ENCODE data around the gene SLFN12L.
"Not testable (repeated sequence)": the region's sequence is repeated elsewhere in the genome, so short reads cannot be mapped to it uniquely, and the experiment has no call there.

The SLFN12L gene

DNA sequence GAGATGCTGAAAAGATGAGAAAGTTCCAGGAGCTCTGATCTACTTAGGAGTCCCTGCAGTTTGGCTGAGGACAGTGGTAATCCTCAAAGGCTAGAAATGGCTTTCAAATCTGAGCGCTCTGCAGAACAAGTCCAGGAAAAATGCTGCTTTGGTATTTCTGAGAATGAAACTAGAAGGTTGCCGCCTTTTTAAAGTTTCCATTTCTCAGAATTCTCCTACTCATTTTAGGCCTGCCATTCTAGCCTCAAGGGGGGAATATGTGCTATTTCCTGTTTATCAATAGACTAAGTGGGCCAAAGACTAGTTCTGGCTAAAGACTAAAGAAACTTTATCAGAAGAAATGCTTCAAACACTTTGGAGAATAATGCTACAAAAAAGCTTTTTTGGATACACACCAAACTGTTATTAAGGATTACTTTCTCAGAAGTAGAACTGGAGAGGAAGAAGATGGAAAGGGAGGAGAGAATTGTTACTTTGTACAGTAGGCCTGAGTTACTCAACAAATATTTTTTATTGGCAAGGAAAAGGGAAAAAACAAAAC, at the start of gene SLFN12L:
TSS of gene SLFN12L (minus strand) at position 78 of the 541 bp plus-strand sequence. CDS start 15,314 bp downstream, outside the sequence.
- peak; percentile 41 to 86 for DNase-seq

- DNase-seq, result no peak
These were observed 49.1 kb upstream of the SLFN12L start for GRCh38 chr17:35586569-35587073.

DNA sequence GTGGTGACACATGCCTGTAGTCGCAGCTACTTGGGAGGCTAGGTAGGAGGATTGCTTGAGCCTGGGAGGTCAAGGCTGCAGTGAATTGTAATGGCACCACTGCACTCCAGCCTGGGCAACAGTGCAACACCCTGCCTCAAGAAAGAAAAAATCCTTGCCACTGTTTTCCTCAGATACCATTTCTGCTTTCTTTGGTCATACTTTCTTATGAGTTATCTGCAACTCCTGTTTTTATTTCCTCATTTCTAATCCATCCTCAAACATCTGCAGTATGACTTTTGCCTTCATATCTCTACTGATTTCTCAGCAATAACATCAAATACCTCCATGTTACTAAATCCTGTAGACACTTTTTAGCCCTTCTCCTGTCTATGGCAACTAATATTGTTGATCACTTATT, 46.6 kb upstream of the SLFN12L start:
- DNase-seq, result no peak

- no peak for DNase-seq
These were observed 41.5 kb upstream of the SLFN12L start for GRCh38 chr17:35578929-35579432.

GRCh38 chr17:35578197-35578928, 40.9 kb upstream of the SLFN12L start, which contains the start of gene PEX12:
PEX12 (minus strand) TSS chr17:35578571; CDS start chr17:35578021, 550 bp downstream.
- DNase-seq, result peak; percentile 92

GRCh38 chr17:35577830-35578196, 40.3 kb upstream of the SLFN12L start:
- no peak for DNase-seq

GRCh38 chr17:35575759-35576158, 38.3 kb upstream of the SLFN12L start:
- DNase-seq, result no peak

DNA sequence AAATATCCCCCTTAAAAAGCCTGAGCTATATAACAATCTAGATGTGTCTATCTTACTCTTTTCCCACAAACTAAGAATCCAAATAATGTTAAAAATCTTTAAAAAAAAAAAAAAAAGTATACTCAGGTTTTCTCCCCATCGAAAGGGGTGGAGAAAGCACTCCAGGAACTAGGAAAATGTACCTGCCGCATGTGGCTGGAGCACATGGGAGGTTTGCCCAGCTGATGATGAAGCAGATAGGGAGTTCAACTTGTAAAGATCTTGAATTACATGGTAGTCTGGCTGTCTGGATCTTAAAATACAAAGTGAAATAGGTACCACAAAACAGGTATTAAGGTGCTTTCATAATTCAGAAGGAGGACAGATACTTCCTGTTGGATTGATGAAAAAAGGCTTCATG, 31.9 kb upstream of the SLFN12L start:
- no peak for DNase-seq

DNA sequence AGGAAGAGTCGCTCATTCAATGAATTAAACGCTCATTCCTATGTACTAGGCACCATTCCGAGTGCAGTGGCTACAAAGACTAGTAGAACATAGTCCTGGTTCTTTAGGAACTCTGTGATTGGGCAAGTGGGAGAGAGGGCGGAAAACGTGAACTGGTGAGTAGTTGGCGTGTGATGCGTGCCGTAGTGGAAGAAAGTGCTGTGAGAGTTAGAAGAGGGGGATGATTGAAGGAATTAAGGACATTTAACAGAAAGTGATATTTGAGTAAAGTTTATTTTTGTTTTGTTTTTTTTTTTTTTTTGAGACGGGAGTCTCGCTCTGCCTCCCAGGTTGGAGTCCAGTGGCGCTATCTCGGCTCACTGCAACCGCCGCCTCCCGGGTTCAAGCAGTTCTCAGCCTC, 31.1 kb upstream of the SLFN12L start:
- peak in 1 of 2 donors; percentile 42 for DNase-seq

- DNase-seq, result no peak
These were observed 29.5 kb upstream of the SLFN12L start for GRCh38 chr17:35566968-35567367.

- not testable (repeated sequence) for DNase-seq
These were observed 25.7 kb upstream of the SLFN12L start for GRCh38 chr17:35563181-35563580.

- no peak for DNase-seq
These were observed 23.2 kb upstream of the SLFN12L start, which contains the start of gene SLFN14 for GRCh38 chr17:35560703-35561102. SLFN14 (minus strand) TSS chr17:35560819; CDS start chr17:35558062, 2,757 bp downstream.

- no peak for DNase-seq
These were observed 22.2 kb upstream of the SLFN12L start for GRCh38 chr17:35559495-35560210.

GRCh38 chr17:35557353-35557752, 19.9 kb upstream of the SLFN12L start:
- no peak for DNase-seq

DNA sequence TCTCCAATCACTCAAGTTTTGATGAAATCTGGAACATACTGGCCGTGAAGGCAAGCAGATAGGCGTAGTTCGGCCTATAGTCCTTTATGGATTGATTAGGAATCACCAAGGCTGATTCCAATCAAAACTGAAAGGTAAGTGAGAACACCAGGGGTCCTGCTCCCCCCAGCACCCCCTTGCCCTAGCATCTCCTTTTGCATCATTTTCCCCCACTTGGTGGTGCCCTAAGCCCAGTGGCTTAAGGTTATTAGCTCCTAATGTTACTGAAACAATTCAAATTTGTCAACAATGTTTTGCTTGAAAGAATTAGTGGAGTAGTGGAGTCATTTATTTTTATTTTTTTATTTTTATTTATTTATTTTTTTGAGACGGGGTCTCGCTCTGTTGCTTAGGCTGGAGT, 18.2 kb upstream of the SLFN12L start:
- no peak for DNase-seq

DNA sequence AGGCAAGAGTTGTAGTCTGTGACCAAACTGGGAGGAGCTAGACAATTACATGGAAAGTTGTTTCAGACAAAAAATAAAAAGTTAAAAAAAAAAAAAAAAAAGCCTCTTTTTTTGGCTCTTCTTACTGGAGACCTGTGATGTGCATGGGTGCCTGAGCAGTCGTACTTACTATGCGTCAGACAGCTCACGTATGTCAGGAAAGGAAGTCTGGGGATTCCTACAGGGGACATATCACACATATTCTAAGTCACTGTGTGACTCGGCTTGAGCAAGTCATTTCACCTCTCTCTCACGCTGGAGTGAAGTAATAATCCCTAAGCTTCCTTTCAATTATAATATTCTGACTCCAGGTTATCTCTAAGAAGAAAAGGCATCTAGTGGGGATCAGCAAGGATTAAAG, 17.2 kb upstream of the SLFN12L start:
- DNase-seq, result no peak

DNA sequence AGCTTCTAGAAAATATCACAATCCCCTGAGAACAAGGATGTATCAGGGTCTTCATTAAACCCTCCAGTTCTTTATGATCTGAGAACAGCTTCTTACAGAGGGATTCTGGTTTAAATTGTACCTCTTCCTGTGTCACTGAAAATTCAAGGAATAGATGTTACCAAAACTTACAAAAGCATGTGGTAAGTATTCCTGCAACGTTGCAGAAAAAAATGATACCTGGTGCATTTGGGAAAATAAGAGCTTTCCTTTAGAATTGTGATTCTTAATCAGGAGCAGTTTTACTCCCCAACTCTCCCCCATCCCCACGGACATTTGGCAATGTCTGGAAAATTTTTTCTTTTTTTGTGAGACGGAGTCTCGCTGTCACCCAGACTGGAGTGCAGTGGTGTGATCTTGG, 15.8 kb upstream of the SLFN12L start:
- no peak for DNase-seq

DNA sequence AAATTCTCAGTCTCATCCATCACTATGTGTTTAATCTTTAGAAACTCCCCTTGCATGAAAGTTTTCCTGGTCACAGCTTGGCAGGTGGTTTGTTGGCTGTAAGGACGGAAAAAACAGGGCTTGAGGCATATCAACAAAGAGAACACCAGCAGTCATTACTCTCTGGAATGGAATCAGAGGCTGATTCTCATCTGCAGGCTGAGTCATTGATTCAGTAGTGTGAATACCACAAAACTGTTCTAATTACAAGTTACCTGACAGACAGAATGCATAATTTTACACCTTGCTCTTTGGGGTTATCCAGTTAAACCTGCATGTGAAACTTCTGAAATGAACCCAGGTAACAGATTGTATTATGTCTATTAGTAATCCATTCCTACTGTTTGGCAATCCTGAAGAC, 11.5 kb upstream of the SLFN12L start:
- no peak for DNase-seq

- DNase-seq, result no peak
These were observed 10.8 kb upstream of the SLFN12L start for GRCh38 chr17:35548208-35548810.

DNA sequence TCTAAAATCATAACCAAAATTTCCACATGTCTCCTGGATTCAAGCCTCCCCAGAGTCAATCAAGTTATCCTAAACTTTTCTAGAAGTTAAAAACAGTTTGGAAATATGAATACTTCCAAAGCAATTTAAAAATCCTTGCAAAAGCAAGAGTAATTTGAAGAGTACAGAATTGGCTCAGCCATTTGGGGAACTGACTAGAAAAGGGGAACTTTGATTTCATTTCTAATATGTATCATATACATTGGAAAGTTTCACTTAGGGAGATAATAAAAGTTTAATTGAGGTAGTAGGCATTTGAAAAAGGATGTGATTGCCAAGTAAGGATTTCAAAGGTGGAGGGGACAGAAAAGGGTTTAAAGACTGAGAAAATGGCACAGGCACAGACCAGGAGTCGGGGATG, 9.0 kb upstream of the SLFN12L start:
- DNase-seq, result no peak

DNA sequence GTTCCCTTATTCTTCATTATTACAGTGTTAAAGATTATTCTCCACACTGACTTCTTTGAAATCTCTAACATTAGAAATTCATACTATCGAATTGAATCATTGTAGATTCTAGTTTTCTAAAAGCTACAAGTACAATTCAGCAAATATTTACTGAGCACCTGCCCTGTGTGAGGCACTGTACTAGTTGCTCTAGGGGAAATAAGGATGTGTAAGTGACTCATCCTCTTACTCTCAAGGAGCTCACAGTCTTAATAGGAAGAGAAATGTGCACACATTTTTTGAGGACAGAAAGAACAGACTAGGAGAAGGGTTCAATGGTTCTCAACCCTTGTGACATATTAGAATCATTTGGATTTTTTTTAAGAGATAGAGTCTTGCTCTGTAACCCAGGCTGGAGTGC, 7.7 kb upstream of the SLFN12L start:
- no peak for DNase-seq

GRCh38 chr17:35543856-35544255, 6.4 kb upstream of the SLFN12L start:
- no peak for DNase-seq

- no peak for DNase-seq
These were observed 5.5 kb upstream of the SLFN12L start for GRCh38 chr17:35542990-35543389.

Measured in CD4-positive, alpha-beta T cell treated with Interleukin-4 for 1 hour (primary cell).